GM18861 (cell line): Measurements from ENCODE around the gene C1QTNF8.

Experiments used
- ATAC-seq: cut with Tn5 transposase; IDR thresholded peaks from one replicate; pipeline ENCODE4 v1.9.1; 2021; ENCODE audit not compliant: unreplicated experiment

C1QTNF8 gene

DNA sequence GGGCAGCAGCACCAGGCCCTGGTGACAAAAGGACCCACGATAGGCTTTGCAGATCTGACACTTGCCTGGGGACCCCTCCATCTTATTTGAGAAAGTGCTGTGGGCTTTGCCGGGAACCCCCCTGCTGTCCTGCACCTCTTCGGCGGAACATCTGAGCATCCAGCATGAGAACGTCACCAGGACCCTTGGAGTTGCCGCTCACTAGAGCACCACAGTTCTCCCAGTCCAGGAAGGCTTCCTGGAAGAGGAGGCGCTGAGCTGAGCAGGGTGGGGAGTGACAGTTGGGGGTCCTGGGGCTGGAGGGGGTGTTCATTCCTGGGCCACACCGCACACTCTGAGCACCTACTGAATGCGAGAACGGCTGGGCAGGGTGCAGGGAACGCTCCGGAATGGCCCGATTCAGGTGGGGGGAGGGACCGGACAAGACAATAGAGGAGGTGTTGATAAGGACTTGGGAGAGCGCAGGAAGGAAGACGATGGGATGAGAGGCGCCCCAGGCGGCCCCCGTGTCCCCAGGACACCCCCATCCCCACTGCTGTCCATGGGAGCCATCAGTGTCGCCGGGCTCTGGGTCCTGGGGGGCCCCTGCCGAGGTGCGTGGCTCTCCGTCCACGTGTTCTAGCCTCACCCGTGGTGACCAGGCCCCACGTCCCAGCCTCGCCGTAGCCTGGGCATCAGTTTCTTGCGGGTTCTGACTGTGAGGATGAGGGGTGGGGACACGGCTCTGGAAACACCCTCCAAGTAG is 32.1 kb upstream of the C1QTNF8 start:
- no peak for ATAC-seq

DNA sequence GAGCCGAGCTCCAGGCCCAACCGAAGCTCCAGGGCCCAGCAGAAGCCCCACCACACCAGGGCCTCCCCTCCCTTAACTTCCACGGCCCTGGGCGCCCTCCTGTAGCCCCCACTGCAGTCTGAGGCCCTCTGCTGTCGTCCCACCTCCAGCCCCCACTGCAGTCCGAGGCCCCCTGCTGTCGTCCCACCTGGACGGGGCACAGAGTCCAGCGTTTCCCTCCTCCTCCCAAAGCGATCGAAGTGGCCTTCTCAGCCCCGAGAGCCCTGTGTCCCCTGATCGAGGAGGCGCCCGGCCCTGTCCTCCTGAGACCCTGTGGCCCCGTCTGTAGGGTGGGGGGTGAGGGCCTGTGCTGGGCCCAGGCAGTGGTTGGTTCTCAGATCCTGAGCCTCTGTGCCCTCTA is 31.1 kb upstream of the C1QTNF8 start:
- ATAC-seq: no peak

DNA sequence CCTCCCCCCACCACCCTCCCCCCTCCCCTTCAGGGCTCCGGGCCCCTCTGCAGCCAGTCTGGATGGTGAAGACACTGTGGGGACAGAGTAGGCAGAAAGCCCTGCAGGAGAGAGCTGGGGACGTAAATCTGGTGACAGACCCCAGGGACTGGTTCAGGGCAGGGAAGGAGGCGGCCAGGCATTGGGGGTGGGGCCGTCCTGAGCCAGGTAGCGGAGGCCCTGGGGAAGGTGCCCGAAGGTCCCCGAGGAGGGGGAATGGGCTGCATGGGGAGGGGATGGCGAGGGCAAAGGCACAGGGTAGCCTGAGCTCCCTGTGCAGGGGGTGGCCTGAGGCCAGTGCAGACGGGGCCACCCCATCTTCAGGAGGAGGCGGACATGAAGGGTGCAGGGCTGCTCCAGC is 30.5 kb upstream of the C1QTNF8 start:
- no peak for ATAC-seq

DNA sequence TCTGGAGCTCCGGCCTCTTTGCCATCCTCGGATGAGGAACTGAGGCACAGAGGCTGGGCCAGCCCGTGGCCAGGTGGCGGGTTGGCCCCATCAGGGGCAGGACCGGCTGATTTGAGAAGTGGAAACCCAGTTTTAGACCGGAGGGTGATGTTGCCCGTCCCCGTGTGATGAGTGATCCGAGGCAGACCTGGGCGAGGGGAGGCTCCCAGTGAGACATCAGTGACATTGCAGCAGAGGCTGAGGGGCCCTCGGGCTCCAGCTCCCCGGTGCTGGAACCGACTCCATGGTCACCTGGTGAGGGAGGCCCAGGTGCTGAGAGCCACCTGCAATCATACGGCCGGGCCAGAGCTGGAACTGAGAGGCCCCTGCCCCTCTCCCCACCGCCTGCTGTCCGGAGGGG is 30.0 kb upstream of the C1QTNF8 start:
- no peak for ATAC-seq

DNA sequence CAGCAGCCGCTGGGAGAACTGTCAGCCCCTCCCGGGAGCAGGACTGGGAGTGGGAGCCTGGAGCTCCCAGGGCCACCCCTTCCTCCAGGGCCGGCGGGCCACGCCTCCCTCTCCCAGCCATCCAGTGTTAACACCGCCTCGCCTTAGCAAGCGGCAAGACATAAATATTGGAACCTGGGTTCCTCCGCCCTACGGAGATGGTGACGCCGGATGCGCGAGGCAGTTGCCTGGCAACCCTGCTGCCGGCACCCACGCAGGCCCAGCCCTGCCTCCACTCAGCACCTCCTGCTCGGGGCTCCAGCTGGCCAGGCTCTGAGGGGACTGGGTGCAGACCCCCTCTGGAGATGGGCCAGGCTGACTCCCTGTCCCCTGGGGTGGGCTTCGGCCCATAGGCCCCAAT is 29.4 kb upstream of the C1QTNF8 start:
- no peak for ATAC-seq

DNA sequence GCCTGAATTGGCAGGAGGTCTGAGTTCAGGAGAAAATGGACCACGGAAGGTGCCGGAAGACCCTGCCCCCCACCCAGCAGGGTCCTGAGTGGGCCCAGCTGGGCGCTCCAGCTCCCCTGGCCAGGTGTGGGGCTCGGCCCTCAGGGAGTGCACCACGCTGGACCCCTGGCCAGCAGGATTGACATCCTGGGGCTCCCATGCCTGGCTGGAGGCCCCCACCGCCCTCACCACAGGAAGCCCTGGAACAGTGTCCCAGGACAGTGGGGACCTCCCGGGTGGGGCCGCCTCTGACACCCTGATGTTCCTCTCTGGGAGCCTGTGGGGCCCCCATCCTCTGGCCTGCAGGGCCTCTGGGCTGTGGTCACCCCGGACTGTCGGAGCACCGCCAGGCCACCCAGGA is 28.8 kb upstream of the C1QTNF8 start:
- ATAC-seq: no peak

DNA sequence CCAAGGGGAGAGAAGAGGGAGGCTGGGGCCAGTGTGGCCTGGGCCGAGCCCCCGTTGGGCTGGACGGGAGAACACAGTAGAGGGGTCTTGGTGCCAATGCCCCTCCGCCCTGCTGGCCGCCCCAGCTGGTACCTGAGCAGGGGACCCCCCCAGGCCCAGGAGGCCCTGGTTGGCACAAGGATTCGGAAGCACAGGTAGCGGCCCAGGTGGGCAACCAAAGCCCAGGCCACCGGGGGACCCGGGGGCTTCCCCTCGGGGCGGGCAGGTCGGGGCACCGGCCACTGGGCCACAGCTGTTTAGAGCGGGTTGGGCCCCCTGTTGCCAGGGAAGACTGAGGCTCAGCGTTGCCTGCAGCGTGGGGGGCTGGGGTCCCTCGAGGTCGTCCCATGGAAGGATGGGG is 28.2 kb upstream of the C1QTNF8 start:
- no peak for ATAC-seq

DNA sequence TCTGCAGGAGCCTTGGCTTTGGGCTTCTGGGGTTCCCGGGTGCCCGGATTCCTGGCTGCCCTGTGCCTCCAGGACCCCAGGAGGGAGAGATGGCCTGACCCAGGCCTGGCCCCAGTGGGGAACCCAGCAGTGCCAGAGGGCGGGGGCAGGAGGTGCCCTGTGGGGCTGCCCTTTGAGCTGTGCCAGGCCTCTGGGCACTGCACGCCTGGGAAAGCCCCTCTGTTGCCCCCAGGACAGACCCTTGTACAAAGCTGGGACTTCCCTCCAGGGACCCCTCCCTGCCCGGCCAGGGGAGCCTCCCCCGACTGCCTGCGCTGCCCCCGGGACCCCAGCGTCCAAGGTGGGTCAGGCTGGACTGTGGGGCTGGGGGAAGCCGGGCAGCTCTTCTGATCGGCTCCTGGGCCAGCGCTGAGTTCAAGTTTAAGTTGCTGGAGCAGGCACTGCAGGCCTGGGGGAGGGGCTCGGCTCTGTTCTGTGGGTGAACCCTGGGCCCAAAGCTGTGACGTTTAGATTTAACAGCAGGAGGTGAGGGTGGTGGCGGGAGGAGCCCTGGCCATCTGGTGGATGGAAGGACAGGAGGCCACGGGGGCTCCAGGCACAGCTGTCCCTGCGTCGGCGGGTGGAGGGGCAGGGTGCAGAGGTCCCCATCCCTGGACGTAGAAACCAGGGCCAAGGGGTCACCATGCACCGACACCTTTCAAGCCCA is 27.6 kb upstream of the C1QTNF8 start:
- no peak for ATAC-seq

DNA sequence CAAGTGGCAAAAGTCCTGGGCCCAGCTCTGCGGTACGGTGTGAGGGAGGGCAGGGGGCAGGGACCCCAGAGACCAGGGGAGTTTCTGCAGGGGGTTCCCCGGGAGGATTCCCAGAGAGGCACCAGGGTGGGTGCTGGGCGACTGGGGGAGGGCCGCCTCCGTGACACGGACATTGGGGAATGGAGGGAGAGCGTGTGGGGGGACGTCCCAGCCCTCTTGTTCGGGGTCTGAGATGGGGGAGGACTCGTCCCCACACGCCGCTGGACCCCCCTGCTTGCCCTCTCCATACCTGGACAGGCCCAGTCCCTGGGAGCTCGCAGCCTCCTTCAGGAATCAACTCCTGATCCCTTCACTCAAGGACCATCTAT is 26.3 kb upstream of the C1QTNF8 start:
- ATAC-seq: no peak

DNA sequence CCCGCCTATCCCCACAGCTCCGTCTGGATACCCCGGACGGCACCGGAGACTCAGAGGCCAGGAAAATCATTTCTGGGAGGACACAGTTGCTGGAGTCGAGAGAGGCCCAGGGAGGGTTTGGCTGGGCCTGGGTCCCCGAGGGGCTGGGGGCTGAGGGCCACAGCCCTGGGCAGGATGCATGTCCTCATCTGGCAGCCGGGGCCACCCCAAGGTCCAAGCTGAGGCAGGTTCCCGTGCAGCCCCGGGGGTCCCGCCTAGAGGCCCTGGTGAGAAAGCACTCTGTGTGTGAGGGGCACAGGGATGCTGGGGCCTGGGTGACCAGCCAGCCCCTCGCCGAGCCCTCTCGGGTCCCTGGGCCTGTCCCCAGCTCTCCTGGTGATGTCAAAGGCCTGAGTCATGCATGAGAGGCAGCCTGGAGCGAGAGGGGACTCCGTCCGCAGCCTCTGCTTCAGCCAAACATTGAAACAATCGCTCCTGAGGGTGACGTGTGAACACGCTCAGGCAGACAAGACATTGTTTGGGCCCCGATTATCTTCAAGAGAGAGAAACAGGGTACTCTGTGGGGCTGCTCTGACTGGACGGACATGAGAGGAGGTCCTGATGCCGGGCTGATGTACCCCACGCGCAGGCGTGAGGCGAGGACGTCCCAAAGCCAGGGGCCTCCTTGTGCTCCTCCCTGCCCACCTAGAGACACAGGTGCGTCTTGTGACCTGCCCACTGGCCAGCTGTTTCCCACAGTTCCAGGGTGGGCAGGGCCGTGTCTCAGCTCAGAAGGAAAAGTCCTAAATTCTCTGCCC is 25.8 kb upstream of the C1QTNF8 start:
- ATAC-seq: no peak

DNA sequence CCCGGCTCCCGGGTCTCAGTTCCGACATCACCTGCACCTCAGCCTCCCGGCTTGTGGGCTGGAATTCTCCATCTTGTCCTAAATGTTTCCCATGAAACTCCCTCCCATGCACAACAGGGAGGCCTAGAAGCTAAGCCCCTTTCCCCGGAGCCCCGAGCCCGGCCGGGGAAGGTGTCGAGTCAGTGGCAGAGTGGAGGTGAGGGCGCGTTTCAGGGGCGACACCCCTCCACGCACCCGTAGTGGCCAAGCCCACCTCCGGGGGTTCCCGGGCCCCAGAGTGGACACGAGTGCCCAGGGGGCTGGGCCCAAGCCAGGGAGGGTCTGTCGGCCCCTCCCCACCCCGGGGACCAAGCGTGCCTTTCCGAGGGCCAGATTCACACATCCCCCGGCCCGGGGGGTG is 25.0 kb upstream of the C1QTNF8 start:
- no peak for ATAC-seq

DNA sequence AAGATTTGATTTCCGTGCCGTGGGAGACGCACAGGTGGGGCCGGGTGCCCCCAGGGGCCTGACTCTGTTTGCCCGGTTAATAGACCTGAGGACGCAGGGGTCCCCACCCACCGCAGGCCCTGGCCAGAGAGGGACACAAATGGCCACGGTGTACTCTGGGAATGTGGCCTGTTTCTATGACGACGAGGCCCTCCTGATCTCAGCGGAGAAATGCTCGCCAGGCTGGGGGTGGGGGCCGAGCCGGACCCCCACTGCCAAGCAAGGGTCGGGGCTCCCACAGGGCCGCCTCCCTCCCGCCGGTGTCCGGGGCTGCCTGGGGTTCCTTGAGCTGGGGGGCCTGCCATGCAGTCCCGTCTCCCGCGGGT is 24.5 kb upstream of the C1QTNF8 start:
- ATAC-seq: no peak

DNA sequence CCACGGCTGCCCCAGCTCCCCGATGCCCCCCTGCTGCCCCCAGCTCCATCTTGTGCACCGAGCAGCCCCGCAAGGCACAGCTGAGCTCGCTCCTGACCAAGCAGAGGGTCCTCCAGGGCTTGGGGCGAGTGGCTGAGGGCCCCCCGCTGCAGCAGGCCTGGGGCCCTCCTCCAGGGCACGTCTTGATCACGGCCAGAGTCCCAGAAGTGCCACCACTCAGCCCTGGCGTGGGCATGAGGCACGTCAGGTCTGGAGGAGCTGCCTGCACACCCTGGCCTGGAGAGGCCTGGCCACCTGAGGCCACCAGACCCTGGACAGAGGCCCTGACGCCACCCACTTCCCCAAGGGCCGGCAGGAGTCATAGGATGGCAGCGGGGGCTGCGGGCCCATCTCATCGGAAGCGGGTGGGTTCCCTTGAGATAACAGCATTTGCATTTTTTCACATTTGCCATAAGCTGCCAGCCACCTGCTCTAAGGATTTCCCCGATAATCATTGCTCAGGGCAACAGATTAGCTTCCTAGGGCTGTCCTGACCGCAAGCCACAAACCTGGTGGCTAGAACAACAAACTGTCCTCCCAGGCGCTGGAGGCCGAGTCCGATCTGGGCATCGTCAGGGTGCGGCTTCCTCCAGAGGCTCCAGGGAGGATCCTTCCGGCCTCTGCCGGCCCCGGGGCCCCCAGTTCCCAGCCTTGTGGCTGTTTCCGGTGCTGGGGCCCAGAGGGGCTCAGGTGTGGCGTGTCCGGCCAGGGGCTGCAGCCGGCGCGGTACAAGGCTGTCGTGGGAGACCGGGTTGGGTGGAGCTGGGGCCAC is 23.9 kb upstream of the C1QTNF8 start:
- no peak for ATAC-seq

DNA sequence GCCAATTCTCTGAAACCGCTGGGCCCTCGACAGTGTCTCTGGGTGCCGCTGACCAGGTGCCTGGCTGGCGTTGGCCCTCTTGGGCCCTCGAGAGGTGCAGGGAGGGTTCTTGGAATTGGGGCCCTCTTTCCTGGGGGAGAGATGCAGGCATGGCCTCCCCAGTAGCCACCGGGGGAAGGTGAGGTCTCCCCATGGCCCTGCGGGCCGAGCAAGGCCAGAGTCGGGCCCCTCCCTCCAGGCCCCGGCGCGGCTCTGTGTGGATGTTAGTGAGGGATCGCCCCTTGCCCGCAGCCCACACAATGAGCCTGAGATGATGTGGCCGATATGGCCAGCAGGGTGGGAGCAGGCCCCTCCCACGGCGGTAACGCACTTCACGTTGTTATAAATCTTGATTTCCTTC is 23.1 kb upstream of the C1QTNF8 start:
- ATAC-seq: no peak

DNA sequence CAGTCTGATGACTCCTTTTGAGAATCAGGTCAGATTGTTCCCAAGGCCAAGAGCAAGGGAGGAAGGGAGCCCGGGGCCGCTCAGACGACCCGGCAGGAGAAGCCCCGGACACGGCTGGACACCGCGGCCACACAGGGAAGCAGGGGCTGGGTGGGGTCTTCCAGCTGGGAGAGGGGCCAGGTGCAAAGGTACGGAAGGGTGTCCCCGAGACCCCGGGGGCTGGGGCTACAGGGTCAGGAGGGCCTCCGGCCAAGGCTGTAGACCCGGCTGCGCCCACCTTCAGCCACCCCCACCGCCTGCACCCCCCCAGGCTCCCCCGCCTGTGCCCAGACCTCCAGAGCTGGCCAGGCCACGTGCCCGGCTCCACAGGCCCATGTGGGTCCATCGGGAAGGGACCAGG is 21.9 kb upstream of the C1QTNF8 start:
- ATAC-seq: no peak

DNA sequence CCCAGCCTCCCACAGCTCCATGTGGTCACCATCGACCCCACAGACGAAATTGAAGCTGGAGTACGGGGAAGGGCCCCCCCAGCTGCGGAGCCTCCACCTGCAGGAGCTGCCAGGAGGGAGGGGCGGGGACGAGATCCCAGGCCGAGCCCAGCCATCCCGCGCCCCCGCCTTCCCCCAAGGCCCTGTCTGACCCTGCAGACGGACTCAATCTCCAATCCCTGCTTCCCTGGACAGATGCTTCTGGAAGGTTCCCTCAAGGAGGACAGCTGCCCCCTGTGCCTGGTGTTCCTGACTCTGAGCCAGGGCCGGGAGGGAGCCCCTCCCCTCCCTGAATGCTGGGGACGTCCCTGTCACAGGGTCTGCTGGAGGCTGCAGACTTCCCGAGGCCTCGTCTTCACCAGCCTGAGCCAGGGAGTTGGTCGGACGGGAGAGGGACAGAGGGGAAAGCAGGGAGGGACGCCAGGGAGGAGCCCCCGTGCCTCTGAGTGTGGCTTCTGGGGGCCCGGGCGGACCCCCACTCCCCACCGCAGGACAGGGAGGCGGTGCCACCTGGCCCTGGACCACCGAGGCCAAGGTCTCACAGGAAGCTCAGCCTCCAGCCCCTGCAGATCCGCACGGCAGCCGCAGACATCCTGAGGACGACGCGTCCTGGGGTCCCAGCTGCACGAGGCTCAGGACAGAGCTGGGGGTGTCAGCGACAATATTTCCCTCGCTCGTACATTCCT is 21.3 kb upstream of the C1QTNF8 start:
- ATAC-seq: no peak

DNA sequence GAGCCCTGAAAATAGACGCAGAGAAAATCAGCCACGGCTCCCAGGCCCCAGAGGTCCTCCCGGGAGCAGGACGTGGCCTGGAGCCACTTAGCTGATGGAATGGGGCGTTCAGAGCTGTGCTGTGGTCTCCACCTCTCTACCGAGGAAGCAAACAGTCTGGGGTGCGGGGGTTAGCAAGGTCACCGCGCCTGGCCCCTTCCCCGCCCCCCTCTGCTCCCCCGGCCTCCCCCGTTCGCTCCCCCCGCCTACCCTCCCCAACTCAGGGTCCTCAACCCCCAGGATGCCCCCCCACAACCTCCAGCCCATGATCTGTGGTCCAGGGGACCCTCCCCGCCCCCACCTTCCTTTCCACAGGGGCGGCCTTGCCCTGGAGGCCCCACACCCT is 20.6 kb upstream of the C1QTNF8 start:
- no peak for ATAC-seq

DNA sequence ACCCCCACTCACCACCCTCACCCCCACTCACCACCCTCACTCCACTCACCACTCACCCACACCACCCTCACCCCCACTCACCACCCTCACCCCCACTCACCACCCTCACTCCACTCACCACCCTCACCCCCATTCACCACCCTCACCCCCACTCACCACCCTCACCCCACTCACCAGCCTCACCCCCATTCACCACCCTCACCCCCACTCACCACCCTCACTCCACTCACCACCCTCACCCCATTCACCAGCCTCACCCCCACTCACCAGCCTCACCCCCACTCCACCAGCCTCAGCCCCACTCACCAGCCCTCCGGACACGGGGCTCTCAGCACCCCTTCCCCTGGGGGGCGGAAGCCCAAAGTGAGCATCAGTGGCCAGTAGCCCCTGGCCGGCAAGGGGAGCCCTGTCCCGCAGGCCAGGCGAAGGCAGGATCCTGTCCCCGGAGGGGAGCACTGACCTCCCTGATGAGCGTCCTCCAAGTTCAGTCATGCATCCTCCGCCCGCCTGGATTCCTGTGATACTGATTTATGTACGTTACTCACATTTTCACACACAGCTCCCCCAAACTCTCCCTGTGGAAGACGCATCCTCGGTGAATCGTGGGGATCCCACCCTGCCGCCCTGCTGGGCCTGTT is 18.0 kb upstream of the C1QTNF8 start:
- no peak for ATAC-seq

DNA sequence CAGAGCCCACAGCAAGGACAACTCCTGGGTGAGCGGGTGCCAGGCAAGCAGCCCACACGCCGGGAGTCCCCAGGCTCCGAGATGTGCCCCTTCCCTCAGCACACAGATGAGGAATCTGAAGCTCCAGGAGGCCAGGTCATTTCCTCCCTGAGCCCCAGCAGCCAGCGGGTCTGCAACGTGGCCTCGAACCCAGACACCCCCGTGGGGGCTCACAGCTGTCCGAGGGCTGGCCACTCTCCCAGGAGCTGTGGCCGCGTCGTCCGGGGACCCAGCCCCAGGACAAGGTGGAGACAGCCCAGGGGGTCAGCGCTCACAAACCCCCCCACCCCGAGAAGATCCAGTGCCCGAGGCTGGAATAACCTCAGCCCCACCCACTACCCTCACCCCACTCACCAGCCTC is 17.4 kb upstream of the C1QTNF8 start:
- no peak for ATAC-seq

DNA sequence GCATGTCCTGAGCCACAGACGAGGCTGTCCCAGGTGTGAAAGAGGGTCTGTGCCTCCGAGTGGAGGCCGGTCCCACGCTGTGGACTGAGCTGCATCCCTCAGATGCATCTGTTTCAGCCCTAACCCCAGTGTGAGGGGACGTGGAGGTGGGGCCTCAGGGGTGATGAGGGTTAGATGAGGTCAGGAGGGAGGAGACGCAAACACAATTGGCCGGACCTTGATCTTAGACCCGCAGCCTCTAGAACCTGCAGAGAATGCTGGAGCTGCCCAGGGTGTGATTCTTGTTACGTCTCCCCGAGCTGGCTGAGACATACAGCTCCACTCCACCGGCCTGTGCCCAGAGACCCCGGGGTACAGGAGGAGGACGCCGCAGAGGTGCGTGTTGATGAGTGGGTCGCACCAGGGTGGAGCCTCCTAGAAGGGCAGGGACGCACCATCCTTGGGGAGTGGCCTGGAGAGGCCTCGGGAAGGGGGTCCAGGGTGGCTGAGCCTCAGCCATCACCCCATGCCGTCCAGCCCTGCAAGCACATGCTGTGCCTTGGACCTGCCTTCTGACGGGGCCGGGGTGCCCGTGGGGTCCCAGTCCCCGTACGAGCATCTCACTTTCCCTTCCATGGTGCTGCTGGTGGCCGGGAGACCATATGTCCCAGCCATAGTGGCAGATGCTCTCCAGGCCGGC is 16.6 kb upstream of the C1QTNF8 start:
- ATAC-seq: no peak
